Measurements from ENCODE around the gene CLC. TPM values are rescaled to one million over a fixed set of nuclear protein-coding genes. Genes with fewer than 3 reads are reported as not detected.

The CLC gene
- total and polyA plus RNA-seq, 2 of the 8 experiments (the other 6 are each of a cell fraction or from before 2014, with no cell fraction given), result 6.4 to 12.4 TPM

DNA sequence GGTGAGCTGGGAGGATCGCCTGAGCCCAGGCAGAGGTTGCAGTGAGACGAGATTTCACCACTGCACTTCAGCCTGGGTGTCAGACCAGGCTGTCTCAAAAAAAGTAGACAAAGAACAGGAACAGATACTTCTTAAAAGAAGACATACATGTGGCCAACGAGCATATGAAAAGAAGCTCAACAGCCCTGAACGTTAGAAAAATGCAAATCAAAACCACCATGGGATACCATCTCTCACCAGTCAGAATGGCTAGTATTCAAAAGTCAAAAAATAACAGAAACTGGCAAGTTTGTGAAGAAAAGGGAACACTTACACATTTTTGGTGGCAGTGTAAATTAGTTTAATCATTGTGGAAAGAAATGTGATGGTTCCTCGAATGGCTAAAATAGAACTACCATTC, 36.5 kb downstream of the CLC start:
- Histone ChIP-seq H3K27ac (ENCODE audit: low read depth, low read length) (no peak overlapping the region), H3K4me3 (ENCODE audit: extremely low read depth in 1 of 4, insufficient read depth in 2 of 4, low read depth in 3 of 4, low read length in 4 of 4) (no peak overlapping the region), H2AK5ac (ENCODE audit: low read depth, low read length) (no peak overlapping the region), H3K56ac (replicated peaks; ENCODE audit: insufficient read length, low read depth, low read length) (no peak overlapping the region), H2BK120ac (replicated peaks; ENCODE audit: low read depth, low read length) (no peak overlapping the region), H3K23ac (ENCODE audit: insufficient read length) (no peak overlapping the region), H4K5ac (ENCODE audit: insufficient read length, low read depth, low read length) (no peak overlapping the region), H3K79me2 (ENCODE audit: control insufficient read depth in 1 of 2, insufficient read depth in 2 of 2, low read length in 2 of 2) (no peaks in the 10 kb centered on the region), H2BK15ac (ENCODE audit: low read length) (no peak overlapping the region), H4K91ac (replicated peaks; ENCODE audit: insufficient read length, low read length) (no peak overlapping the region), H3K27me3 (replicated peaks in 1 of 4; ENCODE audit: control insufficient read depth in 3 of 4, extremely low read depth in 1 of 4, insufficient read depth in 3 of 4, low read length in 3 of 4) (no peaks in the 10 kb centered on the region), H3K9ac (replicated peaks in 1 of 4; ENCODE audit: extremely low read depth in 1 of 4, low read depth in 3 of 4, low read length in 3 of 4) (no peak overlapping the region), H3K18ac (ENCODE audit: extremely low read depth, low read length) (no peak overlapping the region), H3K4me1 (replicated peaks in 1 of 4; ENCODE audit: control insufficient read depth in 3 of 4, insufficient read depth in 4 of 4, low read length in 3 of 4) (no peaks in the 10 kb centered on the region), H3K36me3 (ENCODE audit: control insufficient read depth in 2 of 4, insufficient read depth in 4 of 4, low read length in 3 of 4) (no peaks in the 10 kb centered on the region), H3K14ac (ENCODE audit: insufficient read length) (no peak overlapping the region), H4K8ac (ENCODE audit: extremely low read depth, insufficient read depth, low read length) (no peak overlapping the region), H3K4ac (replicated peaks; ENCODE audit: insufficient read length, low read depth, low read length) (no peak overlapping the region), H2BK20ac (ENCODE audit: low read length) (no peak overlapping the region), H3K9me3 (ENCODE audit: insufficient read depth in 2 of 2, low read depth in 1 of 2, low read length in 1 of 2) (no peaks in the 10 kb centered on the region), H3K4me2 (ENCODE audit: insufficient read depth in 1 of 2, low read depth in 2 of 2, low read length in 2 of 2) (no peak overlapping the region), H2BK12ac (ENCODE audit: low read depth, low read length) (no peak overlapping the region), H3K79me1 (ENCODE audit: low read depth, low read length) (no peaks in the 10 kb centered on the region), H3K23me2 (ENCODE audit: low read depth, low read length) (no peaks in the 10 kb centered on the region), H4K20me1 (replicated peaks in 1 of 2; ENCODE audit: control insufficient read depth in 1 of 2, insufficient read depth in 2 of 2, low read length in 2 of 2) (no peaks in the 10 kb centered on the region), H2AFZ (ENCODE audit: low read length) (no peak overlapping the region), H2BK5ac (ENCODE audit: low read depth, low read length) (no peak overlapping the region)
- no peak for FAIRE-seq
- WGBS, 2 experiments (ENCODE audit: extremely low coverage in 1 of 2, insufficient coverage in 1 of 2, insufficient read length in 1 of 2, insufficient replicate concordance in 2 of 2, low coverage in 1 of 2, low lambda C conversion rate in 2 of 2, missing lambda C conversion rate in 1 of 2), result 82% methylated on average over 5 of the region's 5 CpGs; no CpG with 5 or more reads in 1 of the 2 experiments
- ChIA-PET CTCF (ENCODE audit: partially characterized antibody) (interaction anchor here (0.6 to 1.9 kb wide), 4 partner anchors 9 to 92 kb away, joined by 3 to 7 read pairs (median 4); no protein-coding TSS in a partner anchor), POLR2A (ENCODE audit: partially characterized antibody) (interaction anchor here (0.6 kb wide), 1 partner anchor 183 kb away, joined by 3 read pairs; no protein-coding TSS in a partner anchor)
- no peak for DNase-seq (ENCODE audit: low read depth in 1 of 2, low spot score in 2 of 2)
- no peak for TF ChIP-seq TCF12 (IDR thresholded peaks at IDR 0.05; ENCODE audit: low read depth, low read length)
- no peak for TF ChIP-seq TBP (IDR thresholded peaks at IDR 0.05; ENCODE audit: low read depth, low read length)
- TF ChIP-seq SAP30 (IDR thresholded peaks at IDR 0.05; ENCODE audit: insufficient read depth, insufficient replicate concordance, low read length), result no peak
- TF ChIP-seq PHF8 (conservative IDR thresholded peaks at IDR 0.05; ENCODE audit: low read depth, low read length), result no peak
- TF ChIP-seq GTF2F1 (IDR thresholded peaks at IDR 0.05; ENCODE audit: borderline replicate concordance, low read depth, low read length), result no peak
- no peak for TF ChIP-seq YY1 (IDR thresholded peaks at IDR 0.05; ENCODE audit: low read depth, low read length)
- TF ChIP-seq, protein P1, sequence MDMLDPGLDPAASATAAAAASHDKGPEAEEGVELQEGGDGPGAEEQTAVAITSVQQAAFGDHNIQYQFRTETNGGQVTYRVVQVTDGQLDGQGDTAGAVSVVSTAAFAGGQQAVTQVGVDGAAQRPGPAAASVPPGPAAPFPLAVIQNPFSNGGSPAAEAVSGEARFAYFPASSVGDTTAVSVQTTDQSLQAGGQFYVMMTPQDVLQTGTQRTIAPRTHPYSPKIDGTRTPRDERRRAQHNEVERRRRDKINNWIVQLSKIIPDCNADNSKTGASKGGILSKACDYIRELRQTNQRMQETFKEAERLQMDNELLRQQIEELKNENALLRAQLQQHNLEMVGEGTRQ (IDR thresholded peaks at IDR 0.05; ENCODE audit: low read length), result no peak
- TF ChIP-seq HDAC6 (IDR thresholded peaks at IDR 0.05; ENCODE audit: low read depth, low read length), result no peak
- TF ChIP-seq, protein P2, sequence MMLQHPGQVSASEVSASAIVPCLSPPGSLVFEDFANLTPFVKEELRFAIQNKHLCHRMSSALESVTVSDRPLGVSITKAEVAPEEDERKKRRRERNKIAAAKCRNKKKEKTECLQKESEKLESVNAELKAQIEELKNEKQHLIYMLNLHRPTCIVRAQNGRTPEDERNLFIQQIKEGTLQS (IDR thresholded peaks at IDR 0.05; ENCODE audit: insufficient read depth, low read depth, low read length), result no peak
- TF ChIP-seq SP4 (IDR thresholded peaks at IDR 0.05; ENCODE audit: low read length), result no peak
- no peak for TF ChIP-seq CEBPB (IDR thresholded peaks at IDR 0.05; ENCODE audit: low read depth, low read length)
- TF ChIP-seq SRF (IDR thresholded peaks at IDR 0.05; ENCODE audit: low read depth, low read length), result no peak
- TF ChIP-seq EP300 (IDR thresholded peaks at IDR 0.05; ENCODE audit: borderline replicate concordance in 1 of 2, low read depth in 2 of 2, low read length in 2 of 2), result no peak
